Measurements from ENCODE around the gene DESI2. TPM values are rescaled to one million over a fixed set of nuclear protein-coding genes. Genes with fewer than 3 reads are reported as not detected.
"Not testable (repeated sequence)": the region's sequence is repeated elsewhere in the genome, so short reads cannot be mapped to it uniquely, and the experiment has no call there.

Gene DESI2
- total RNA-seq, 2 experiments from 2014 or later: 30.4 to 31.1 TPM

DNA sequence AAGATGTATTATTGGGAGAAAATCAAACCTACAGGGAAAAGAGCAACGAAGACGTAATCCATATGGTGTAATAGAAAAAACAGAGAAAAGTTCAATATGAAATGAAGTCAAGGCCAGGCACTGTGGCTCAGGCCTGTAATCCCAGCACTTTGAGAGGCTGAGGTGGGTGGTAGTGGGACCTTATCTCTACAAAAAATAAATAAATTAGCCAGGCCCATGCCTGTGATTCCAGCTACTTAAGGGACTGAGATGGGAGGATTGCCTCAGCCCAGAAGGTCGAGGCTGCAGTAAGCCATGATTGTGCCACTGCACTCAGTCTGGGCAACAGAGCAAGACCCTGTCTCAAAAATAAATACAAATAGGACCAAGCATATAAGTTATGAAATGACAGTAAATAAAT lies 11.4 kb downstream of the DESI2 start:
- Mint-ChIP-seq H3K27ac (no peak overlapping the region), H3K4me3 (no peak overlapping the region), H3K4me1 (ENCODE audit: low read depth) (peaks cover 20% of the 10 kb centered on the region), H3K36me3 (ENCODE audit: low read depth) (peaks cover 17% of the 10 kb centered on the region), H3K9me3 (no peaks in the 10 kb centered on the region), H3K27me3 (no peaks in the 10 kb centered on the region)
- TF ChIP-seq, protein P1, sequence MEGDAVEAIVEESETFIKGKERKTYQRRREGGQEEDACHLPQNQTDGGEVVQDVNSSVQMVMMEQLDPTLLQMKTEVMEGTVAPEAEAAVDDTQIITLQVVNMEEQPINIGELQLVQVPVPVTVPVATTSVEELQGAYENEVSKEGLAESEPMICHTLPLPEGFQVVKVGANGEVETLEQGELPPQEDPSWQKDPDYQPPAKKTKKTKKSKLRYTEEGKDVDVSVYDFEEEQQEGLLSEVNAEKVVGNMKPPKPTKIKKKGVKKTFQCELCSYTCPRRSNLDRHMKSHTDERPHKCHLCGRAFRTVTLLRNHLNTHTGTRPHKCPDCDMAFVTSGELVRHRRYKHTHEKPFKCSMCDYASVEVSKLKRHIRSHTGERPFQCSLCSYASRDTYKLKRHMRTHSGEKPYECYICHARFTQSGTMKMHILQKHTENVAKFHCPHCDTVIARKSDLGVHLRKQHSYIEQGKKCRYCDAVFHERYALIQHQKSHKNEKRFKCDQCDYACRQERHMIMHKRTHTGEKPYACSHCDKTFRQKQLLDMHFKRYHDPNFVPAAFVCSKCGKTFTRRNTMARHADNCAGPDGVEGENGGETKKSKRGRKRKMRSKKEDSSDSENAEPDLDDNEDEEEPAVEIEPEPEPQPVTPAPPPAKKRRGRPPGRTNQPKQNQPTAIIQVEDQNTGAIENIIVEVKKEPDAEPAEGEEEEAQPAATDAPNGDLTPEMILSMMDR (IDR thresholded peaks at IDR 0.05): no peak
- ATAC-seq (no peak), DNase-seq (no peak)
- CTCF ChIA-PET: interaction anchor here (0.9 to 1.2 kb wide), 2 partner anchors 17 to 60 kb away, joined by 3 read pairs; no protein-coding TSS in a partner anchor
- intact Hi-C loops (cut with micrococcal nuclease): no loop called here
- POLR2A ChIA-PET: no interaction called here

GRCh38 chr1:244665771-244666217 lies 12.9 kb downstream of the DESI2 start:
- Mint-ChIP-seq H3K4me1 (ENCODE audit: low read depth) (peaks cover 18% of the 10 kb centered on the region), H3K27me3 (no peaks in the 10 kb centered on the region), H3K4me3 (no peak overlapping the region), H3K36me3 (ENCODE audit: low read depth) (peaks cover 8% of the 10 kb centered on the region), H3K27ac (no peak overlapping the region), H3K9me3 (no peaks in the 10 kb centered on the region)
- intact Hi-C loops (cut with micrococcal nuclease): no loop called here
- ChIA-PET POLR2A (no interaction called here), CTCF (interaction anchor here (1.1 to 1.5 kb wide), 2 partner anchors 16 to 64 kb away, joined by 3 read pairs; a partner anchor contains a TSS)
- TF ChIP-seq, protein P1 (IDR thresholded peaks at IDR 0.05): no peak
- peak; percentile 20 for ATAC-seq
- peak; percentile 9 for DNase-seq

- ATAC-seq; DNase-seq; H3K27ac Mint-ChIP-seq; intact Hi-C loops (cut with micrococcal nuclease); H3K9me3 Mint-ChIP-seq; H3K27me3 Mint-ChIP-seq; H3K4me3 Mint-ChIP-seq; POLR2A ChIA-PET: not testable (repeated sequence)
- peaks cover 13% of the 10 kb centered on the region for H3K36me3 Mint-ChIP-seq (ENCODE audit: low read depth)
- peaks cover 22% of the 10 kb centered on the region for H3K4me1 Mint-ChIP-seq (ENCODE audit: low read depth)
- CTCF ChIA-PET: interaction anchor here (1.5 kb wide), 1 partner anchor 15 kb away, joined by 3 read pairs; no protein-coding TSS in a partner anchor
Measured at GRCh38 chr1:244666672-244667418, 13.9 kb downstream of the DESI2 start.

DNA sequence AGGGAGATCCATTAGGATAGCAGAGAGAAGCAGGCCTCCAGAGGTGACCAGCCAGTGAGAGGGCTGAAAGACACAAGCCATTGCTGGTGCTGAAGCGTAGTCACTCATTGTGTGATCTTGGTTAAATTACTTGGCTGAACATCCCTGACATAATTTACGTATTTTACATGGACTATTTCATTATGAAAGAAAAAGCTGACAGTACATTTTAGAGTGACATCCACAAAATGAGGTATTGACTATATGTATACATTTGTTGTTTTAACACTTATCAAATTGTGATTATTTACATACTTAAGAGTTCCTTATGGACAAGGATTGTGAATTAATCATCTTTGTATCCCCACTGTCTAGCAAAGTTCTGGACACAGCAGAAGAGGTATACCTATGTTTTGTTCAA lies 14.9 kb downstream of the DESI2 start:
- POLR2A ChIA-PET: no interaction called here
- intact Hi-C loops (cut with micrococcal nuclease): no loop called here
- CTCF ChIA-PET: no interaction called here
- DNase-seq (no peak), ATAC-seq (no peak)
- no peaks in the 10 kb centered on the region for H3K9me3 Mint-ChIP-seq
- peaks cover 20% of the 10 kb centered on the region for H3K4me1 Mint-ChIP-seq (ENCODE audit: low read depth)
- no peaks in the 10 kb centered on the region for H3K27me3 Mint-ChIP-seq
- H3K4me3 Mint-ChIP-seq: no peak overlapping the region
- H3K27ac Mint-ChIP-seq: no peak overlapping the region
- H3K36me3 Mint-ChIP-seq (ENCODE audit: low read depth): peaks cover 18% of the 10 kb centered on the region
- TF ChIP-seq, protein P1 (IDR thresholded peaks at IDR 0.05): no peak

DNA sequence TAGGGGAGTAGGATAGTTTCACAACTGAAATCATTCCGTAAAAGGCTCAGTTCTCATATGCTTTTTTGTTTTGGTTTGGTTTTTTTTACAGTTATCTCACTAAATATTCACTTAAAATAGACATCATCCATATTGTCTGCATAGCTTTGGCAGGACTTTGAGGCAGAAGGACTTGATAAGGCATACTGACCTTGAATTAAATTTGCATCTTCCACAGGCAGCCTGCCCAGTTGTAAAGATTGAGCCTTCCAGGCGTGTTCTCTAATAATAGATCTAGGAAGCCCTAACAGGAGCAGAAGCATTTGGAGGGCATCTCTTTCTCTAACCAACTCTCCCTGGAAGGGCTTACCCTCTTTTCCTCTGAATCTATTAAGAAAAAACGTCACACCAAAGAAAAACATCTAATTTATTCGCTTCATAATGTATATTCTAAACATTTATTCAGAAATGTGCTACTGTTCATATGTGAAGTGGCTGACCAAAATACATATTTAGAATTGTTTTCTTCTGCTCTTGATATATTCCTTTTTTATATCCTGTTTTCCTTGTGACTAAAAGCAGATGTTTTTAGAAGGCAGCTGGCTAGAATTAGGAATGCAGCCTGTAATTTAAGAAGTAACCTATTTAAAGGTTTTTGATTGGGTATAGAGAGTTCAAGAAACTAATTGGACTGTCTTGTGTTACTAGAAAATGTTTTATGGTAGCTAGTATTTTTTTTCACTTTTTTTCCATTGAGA lies 20.2 kb downstream of the DESI2 start:
- DNase-seq (no peak), ATAC-seq (no peak)
- Mint-ChIP-seq H3K4me1 (ENCODE audit: low read depth) (peaks cover 25% of the 10 kb centered on the region), H3K27me3 (no peaks in the 10 kb centered on the region), H3K36me3 (ENCODE audit: low read depth) (peaks cover 33% of the 10 kb centered on the region), H3K27ac (no peak overlapping the region), H3K4me3 (no peak overlapping the region), H3K9me3 (no peaks in the 10 kb centered on the region)
- intact Hi-C loops (cut with micrococcal nuclease): no loop called here
- ChIA-PET POLR2A (no interaction called here), CTCF (no interaction called here)
- TF ChIP-seq, protein P1 (IDR thresholded peaks at IDR 0.05): no peak

All from activated CD8-positive, alpha-beta T cell treated with anti-CD3 and anti-CD28 coated beads for 36 hours (primary cell).